Thoracic aorta (tissue), 2 donors: Measurements from ENCODE around the gene ERICH3. TPM values are rescaled to one million over a fixed set of nuclear protein-coding genes. Genes with fewer than 3 reads are reported as not detected.

Experiments
- ATAC-seq: fragments of 150-250 bp; one replicate; pipeline ENCODE4 v1.8.0; 2017; ENCODE audit warnings: low read depth; ENCODE audit not compliant: insufficient number of reproducible peaks, low FRiP score
- DNase-seq: peaks from one replicate; pipeline ENCODE4 v3.0.0-alpha.2; 2020; ENCODE audit warnings: low spot score
- H3K27ac ChIP-seq, 2 donors: fragments of 200-600 bp; sonication (generic); 1 replicate in 1 of 2; 2 replicates in 1 of 2; pipeline ENCODE4 v1.5.1; 2016; ENCODE audit warnings: mild to moderate bottlenecking in 2 of 2, moderate library complexity in 2 of 2
- H3K27me3 ChIP-seq: fragments of 200-600 bp; sonication (generic); replicated peaks from 2 replicates; pipeline ENCODE4 v1.6.0; 2016; ENCODE audit warnings: mild to moderate bottlenecking; ENCODE audit not compliant: insufficient read depth
- H3K36me3 ChIP-seq: fragments of 200-600 bp; sonication (generic); one replicate; pipeline ENCODE4 v1.5.1; 2016
- H3K4me1 ChIP-seq, 2 donors: fragments of 200-600 bp; sonication (generic); 1 replicate in 1 of 2; 2 replicates in 1 of 2; pipeline versions ENCODE4 v1.5.1 to v1.6.0; 2016; ENCODE audit warnings: low read depth in 2 of 2, mild to moderate bottlenecking in 1 of 2; ENCODE audit not compliant: control insufficient read depth in 1 of 2
- H3K4me3 ChIP-seq: fragments of 200-600 bp; sonication (generic); 2 replicates; pipeline ENCODE4 v1.5.1; 2016; ENCODE audit warnings: mild to moderate bottlenecking
- H3K9me3 ChIP-seq: fragments of 200-600 bp; sonication (generic); 2 replicates; pipeline ENCODE4 v1.5.1; 2016
- CTCF ChIP-seq: fragments of 200-600 bp; sonication (generic); IDR thresholded peaks from one replicate; pipeline ENCODE4 v1.5.1; 2019; ENCODE audit warnings: antibody characterized with exemption
- total RNA-seq, 2 donors: library from RNA; depleted of rRNA; stranded (reverse); fragments of >200 nt; gene quantifications; one replicate each; pipeline versions ENCODE4 v1.1.0 to v1.2.3, GENCODE V29; 2016

ERICH3 gene
- total RNA-seq, 2 donors from 2014 or later: not detected

GRCh38 chr1:74526708-74527107 lies 146.9 kb downstream of the ERICH3 start:
- ATAC-seq (no peak), DNase-seq (no peak)
- H3K36me3 ChIP-seq: no peaks in the 10 kb centered on the region
- no peak overlapping the region for H3K27ac ChIP-seq
- no peaks in the 10 kb centered on the region for H3K27me3 ChIP-seq
- no peak overlapping the region for H3K4me3 ChIP-seq
- no peak for TF ChIP-seq CTCF
- H3K9me3 ChIP-seq: no peaks in the 10 kb centered on the region
- no peaks in the 10 kb centered on the region for H3K4me1 ChIP-seq

- ATAC-seq (no peak), DNase-seq (no peak)
- H3K36me3 ChIP-seq: no peaks in the 10 kb centered on the region
- no peak overlapping the region for H3K27ac ChIP-seq
- TF ChIP-seq CTCF: no peak
- H3K4me1 ChIP-seq: no peaks in the 10 kb centered on the region
- no peaks in the 10 kb centered on the region for H3K27me3 ChIP-seq
- no peaks in the 10 kb centered on the region for H3K9me3 ChIP-seq
- H3K4me3 ChIP-seq: no peak overlapping the region
Observed at GRCh38 chr1:74523873-74524480, 149.6 kb downstream of the ERICH3 start.

GRCh38 chr1:74522148-74522547 lies 151.4 kb downstream of the ERICH3 start:
- Histone ChIP-seq H3K4me3 (no peak overlapping the region), H3K36me3 (no peaks in the 10 kb centered on the region), H3K27ac (no peak overlapping the region), H3K9me3 (no peaks in the 10 kb centered on the region), H3K4me1 (no peaks in the 10 kb centered on the region), H3K27me3 (no peaks in the 10 kb centered on the region)
- ATAC-seq (no peak), DNase-seq (no peak)
- no peak for TF ChIP-seq CTCF

Other genes starting within 250 kb of the ERICH3 start
- gene LRRC53, start 161.2 kb downstream of the ERICH3 start, total RNA-seq: not detected
- 10 to 100 TPM; 12.6 to 36.0 TPM for gene CRYZ, start 59.3 kb upstream of the ERICH3 start, total RNA-seq
- 10 to 100 TPM; 13.3 to 16.4 TPM for gene TYW3, start 59.4 kb upstream of the ERICH3 start, total RNA-seq